GM18505 (cell line): ENCODE results near the gene PDZD2.

Source experiments
- ATAC-seq: cut with Tn5 transposase; IDR thresholded peaks from one replicate; pipeline ENCODE4 v1.9.1; 2021; ENCODE audit not compliant: unreplicated experiment
- POLR2A ChIP-seq: IDR thresholded peaks from 4 replicates; pipeline ENCODE4 v1.6.1; 2011; ENCODE audit warnings: borderline replicate concordance; ENCODE audit not compliant: insufficient read depth, insufficient read length; ENCODE audit errors: extremely low read depth

PDZD2 gene

DNA sequence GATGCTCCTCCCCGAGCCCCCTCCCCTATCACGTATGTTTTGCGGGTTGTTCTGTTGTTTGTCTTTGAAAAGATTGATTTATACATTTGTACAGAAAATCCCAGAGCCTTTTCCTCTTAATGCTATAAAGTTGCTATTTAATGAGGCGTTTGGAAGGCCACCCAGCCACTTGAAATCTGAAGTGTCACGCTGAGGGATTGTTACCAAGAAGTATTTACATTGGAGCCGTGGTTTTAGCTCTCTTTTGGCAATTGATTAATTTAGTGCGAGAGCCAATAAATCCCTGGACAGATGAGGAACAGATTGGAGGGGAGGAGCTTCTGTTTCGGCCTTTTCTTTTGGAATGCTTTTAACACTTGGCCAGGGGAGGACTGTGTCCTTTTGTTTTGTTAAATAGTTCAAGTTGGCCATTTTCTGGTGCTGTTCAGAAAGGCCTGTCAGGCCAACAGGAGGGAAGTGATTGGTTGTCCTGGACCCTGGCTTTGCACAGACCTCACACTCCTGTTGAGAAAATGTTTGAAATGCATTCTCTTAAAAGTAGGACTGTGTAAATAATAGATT is 250.2 kb downstream of the PDZD2 start:
- no peak for TF ChIP-seq POLR2A
- ATAC-seq = no peak

DNA sequence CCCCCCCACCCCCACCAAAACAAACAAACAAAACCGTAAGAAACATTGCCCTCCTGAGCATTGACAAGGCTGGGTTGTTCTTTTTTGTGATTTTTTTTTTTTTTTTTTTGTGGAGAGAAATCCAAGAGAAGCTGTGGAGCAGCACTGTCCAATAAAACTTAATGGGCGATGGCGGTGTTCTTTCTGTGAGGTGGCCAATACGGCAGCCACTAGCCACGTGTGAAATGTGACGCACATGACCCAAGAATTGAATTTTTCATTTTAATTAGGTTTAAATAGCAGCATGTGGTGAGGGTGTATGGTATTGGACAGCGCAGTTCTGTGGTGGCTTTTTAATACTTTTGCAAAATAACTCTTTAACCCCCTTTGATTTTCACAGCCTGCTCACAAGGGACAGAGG is 251.1 kb downstream of the PDZD2 start:
- no peak for ATAC-seq
- no peak for TF ChIP-seq POLR2A

DNA sequence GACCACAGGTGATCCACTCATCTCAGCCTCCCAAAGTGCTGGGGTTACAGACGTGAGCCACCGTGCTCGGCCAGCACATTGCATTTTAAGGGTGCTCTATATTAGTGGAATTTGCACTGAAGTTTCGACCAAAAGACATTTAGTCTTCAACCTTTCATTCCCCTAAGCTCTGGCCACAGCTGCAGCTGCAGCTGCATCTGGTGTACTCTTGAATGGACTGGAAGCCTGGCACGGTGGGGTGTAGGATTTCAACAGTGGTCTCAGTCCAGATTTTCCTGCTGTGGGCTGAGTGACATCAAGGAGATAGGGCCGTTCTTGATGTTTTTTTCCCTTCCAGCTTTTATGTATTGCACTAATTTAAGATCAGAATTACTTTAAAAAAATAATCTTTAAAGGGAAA is 255.2 kb downstream of the PDZD2 start:
- TF ChIP-seq POLR2A = no peak
- ATAC-seq = no peak

DNA sequence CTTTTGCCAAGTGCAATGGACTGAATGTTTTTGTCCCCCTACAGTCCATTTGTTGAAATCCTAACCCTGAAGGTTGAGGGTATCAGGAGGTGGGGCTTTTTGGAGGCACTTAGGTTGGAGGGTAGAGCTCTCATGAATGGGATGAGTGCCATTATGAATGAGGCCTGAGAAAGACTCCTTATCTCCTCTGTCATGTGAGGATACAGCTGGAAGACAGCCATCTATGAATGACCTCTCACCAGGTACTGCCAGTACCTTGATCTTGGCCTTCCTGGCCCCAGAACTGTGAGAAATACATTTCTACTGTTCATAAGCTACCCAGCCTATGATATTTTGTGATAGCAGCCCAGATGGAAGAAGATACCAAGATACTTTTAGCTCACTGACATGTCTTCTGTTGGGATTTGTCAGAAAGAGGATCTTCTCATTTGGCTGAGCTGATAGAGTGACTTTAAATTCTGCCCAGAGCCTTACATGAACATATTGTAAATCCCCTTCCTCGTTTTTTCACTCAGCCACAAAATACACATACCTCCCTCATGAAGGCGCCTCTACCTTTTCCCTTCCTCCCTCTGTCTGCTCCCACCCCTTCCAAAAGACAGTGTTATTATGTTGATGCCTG is 256.4 kb downstream of the PDZD2 start:
- TF ChIP-seq POLR2A = no peak

DNA sequence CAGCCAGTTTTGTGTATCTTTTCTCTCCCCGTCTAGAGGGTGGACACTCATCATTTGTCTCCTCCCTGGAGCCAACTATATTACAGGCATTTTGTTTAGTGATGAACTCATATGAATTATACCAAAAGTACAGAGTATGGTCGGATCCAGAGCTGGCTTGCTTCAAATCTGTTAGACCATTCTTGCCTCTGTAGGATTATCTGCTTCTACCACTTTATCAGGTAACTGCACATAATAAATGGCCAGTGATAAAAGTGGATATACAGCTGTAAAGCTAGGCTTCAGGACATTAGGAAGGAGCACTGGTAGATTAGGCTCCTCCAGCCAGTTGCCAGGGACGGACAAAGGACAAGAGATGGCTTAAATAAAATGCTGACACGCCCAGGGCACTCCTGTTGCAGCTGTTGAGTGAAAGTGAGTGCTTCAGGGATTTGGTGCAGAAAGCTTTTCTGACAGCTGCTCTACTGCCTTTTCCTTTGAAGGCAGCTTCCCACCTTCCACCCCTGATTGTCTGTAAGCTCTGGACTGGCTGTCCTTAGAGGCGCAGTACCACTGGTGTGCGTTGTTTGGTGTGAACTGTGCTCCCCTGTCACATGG is 259.2 kb downstream of the PDZD2 start:
- ATAC-seq = no peak
- no peak for TF ChIP-seq POLR2A

More for the DNA sequence above, 256.4 kb downstream of the PDZD2 start:
- no peak for ATAC-seq

DNA sequence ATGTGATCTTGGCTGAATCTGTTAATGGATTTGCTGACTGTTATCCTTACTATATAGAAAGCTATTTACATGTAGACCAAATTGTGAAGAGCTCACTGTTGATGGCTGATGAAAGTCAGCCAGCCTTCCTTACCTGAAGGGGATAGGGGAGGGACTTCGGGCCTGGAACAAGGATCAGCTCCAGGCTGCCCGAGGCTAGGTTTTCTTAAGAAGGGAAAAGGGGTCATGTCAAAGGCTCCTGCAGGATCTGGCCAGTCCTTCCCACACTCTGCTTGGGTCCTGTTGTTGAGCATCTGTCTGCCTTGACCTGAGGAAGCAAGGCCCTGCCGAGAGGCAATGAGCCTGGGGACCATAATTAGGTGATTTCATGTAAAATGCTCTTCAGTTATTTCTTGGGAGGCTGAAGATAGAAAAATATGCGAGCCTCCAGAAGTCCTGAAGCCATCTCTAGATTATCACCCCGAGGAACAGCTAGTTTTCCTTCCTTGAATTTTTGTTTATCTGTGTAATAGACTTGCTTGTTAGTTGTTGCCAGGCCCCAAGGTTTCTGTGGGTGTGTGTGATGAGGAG is 261.4 kb downstream of the PDZD2 start:
- TF ChIP-seq POLR2A = no peak
- no peak for ATAC-seq

DNA sequence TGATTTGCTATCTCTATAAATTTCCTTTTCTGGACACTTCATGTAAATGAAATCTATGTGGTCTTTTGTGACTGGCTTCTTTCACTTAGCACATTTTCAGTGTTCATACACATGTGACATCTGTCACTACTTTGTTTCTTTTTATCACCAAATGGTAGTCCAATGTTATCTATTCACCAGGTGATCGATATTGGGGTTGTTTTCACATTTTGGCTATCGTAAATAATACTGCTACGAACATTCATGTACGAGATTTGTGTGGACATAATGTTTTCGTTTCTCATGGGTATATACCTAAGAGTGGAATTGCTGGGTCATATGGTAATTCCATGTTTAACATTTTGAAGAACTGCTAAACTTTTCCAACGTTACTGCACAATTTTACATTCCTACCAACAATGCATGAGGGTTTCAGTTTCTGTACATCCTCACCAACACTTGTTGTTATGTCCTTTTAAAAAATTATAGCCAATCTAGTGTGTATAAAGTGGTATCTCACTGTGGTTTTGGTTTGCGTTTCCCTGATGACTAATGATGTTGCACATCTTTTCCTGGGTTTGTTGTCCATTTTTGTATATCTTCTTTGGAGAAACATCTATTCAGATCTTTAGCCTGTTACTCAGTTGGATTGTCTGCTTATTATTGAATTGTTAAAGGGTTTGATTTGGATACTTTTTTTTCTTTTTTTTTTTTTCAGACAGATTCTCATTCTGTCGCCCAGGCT is 263.0 kb downstream of the PDZD2 start:
- no peak for ATAC-seq
- TF ChIP-seq POLR2A = no peak

DNA sequence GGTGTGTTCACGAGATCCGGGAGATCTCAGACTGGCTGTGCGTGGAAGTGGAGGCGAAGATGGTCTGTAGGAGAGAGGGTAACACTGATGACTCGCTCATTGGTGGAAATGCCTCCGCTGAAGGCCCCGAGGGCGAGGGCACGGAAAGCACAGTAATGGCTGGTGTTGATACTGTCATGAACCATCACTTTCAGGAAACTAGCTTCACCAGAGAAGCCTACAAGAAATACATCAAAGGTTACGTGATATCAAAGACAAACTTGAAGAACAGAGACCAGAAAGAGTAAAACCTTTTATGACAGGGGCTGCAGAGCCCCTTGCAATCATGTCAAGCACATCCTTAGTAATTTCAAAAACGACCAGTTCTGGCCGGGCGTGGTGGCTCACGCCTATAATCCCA is 269.5 kb downstream of the PDZD2 start:
- ATAC-seq = no peak
- no peak for TF ChIP-seq POLR2A

DNA sequence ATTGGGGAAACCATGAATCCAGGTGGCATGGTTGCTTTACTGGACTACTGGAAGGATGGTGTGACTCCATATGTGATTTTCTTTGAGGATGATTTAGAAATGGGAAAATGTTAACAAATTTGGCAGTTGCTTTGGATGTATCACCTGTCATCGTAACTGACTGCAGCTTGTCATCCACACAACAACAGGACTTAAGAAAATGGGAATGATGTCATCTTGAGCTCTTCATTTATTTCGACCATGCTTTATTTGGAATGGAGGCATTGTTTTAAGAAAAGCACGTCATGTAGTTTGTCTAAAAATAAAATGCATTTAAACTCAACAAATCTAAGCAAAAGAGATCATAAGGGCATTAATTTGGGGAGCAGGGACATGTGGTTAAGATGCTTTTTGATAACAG is 270.1 kb downstream of the PDZD2 start:
- no peak for ATAC-seq
- TF ChIP-seq POLR2A = no peak

DNA sequence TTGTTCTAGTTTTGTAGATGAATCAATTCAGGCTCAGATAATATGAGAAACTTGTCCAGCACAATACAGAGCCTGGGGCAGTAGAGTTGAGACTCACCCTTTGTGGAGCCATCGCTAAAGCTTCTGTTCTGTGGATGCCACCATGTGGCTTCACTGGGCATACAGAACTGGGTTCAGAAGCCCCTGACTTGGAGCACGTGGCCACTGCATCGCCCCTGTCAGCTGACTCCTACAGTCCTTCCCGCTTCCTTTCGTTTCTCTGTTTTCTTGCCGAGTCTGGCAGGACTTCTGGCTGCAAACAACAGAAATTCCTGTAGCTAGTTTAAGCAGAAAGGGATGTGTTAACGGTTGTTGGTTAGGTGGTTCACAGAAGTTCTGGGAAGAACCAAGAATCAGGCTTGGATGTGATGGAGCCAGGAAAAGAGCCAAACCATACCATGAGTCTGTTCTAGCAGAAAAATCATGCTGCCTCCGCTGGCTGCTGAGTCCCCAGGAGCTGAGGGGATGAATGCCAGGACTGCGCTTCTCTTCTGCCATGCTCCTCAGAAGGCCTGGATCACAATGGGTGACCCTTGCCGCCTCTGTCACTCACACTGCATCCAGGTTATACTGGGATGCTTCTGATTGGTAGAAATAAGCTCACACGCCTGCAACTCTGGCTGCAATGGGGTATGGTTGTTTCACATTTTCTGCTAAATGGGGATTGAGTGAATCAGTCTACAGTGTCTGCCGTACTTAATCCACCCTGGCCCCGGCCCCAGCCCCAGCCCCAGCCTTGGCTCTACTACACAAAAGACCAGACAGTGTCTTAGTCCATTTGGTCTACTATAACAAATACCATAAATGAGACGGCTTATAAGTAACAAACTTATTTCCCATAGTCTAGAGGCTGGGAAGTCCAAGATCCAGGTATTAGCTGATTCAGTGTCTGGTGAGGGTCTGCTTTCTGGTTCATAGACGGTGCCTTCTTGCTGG is 272.6 kb downstream of the PDZD2 start:
- no peak for ATAC-seq
- no peak for TF ChIP-seq POLR2A

DNA sequence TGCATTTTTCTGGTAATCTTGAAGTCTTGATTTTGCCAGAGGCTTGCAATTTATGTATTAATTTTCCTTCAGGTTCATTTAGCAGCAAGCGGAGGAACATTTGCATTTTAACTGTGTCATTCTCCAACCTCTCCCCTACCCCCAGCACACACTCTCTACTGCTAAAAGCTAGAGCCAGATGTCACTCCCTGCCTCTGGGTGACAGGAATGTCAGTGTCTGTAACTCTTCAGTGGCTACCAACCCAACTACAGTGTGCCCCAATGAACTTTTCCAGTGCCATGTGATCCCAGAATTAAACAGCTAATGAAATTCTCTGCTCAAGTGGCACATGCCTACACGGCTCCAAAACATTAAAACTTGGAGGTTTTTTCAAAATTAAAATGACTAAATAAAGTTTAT is 274.9 kb downstream of the PDZD2 start:
- TF ChIP-seq POLR2A = no peak
- no peak for ATAC-seq

DNA sequence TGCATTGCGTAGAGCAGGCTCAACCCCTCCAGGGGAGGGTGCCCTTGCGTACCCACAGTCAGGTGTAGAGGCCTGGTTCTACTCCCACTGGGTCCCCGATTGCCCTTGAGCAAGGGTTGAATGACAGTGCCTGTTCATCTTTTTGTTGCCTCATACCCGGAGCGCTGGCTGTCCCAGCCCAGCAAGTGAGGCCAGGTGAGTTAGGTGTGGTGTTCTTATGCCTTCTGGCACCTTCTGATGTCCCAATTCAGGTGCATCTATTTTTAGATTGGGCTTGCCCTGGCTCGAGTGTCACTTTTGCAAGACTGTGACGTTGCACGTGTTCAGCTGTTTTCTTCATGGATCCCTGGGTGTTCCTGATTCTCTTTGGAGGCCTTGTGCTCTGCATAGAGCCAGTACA is 277.4 kb downstream of the PDZD2 start:
- no peak for ATAC-seq
- TF ChIP-seq POLR2A = no peak
